ENCODE measurements around the gene NCDN. TPM values are rescaled to one million over a fixed set of nuclear protein-coding genes. Genes with fewer than 3 reads are reported as not detected.

The NCDN gene, protein sequence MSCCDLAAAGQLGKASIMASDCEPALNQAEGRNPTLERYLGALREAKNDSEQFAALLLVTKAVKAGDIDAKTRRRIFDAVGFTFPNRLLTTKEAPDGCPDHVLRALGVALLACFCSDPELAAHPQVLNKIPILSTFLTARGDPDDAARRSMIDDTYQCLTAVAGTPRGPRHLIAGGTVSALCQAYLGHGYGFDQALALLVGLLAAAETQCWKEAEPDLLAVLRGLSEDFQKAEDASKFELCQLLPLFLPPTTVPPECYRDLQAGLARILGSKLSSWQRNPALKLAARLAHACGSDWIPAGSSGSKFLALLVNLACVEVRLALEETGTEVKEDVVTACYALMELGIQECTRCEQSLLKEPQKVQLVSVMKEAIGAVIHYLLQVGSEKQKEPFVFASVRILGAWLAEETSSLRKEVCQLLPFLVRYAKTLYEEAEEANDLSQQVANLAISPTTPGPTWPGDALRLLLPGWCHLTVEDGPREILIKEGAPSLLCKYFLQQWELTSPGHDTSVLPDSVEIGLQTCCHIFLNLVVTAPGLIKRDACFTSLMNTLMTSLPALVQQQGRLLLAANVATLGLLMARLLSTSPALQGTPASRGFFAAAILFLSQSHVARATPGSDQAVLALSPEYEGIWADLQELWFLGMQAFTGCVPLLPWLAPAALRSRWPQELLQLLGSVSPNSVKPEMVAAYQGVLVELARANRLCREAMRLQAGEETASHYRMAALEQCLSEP
- 21.7 and 26.4 TPM in 2 replicates for total RNA-seq (2014; rRNA removed; shearing (Covaris generic))

DNA sequence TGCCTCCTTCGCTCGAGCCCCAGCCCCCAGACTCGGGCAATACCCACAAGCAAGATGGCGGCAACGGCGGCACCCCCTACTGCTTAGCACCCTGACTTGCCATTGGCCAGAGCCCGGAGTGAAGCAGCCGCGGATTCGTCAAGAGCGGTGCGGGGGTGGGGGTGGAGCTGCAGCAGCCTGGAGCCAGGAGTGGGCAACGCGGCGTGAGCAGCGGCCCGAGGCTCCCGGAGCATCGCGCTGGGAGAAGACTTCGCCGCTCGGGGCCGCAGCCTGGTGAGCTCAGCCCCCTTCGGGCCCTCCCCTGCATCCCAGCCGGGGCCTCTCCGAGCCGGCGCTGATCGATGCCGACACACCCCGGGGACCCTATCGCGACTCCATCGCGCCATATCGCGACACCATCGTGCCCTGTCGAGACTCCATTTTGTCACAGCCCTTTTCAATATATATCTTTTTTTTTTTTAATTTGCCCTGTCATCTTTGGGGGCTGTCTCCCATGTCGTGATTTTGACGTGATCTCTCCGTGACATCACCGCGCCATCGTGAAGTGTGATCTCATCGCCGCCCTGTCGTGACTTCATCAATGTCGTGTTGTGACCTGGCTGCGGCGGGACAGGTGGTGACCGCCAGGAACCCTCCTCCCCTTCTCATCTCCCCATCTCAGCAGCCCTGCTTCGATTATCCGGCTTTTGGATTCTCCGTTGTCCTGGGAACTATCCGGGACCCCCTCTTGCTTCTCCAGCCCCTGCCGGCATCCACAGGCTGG is at the start of gene NCDN:
TSS of gene NCDN (plus strand) at position 189 of the 763 bp plus-strand sequence. CDS start at position 581, 392 bp downstream.
- peak; percentile 99 for DNase-seq (ENCODE audit: low read depth)

DNA sequence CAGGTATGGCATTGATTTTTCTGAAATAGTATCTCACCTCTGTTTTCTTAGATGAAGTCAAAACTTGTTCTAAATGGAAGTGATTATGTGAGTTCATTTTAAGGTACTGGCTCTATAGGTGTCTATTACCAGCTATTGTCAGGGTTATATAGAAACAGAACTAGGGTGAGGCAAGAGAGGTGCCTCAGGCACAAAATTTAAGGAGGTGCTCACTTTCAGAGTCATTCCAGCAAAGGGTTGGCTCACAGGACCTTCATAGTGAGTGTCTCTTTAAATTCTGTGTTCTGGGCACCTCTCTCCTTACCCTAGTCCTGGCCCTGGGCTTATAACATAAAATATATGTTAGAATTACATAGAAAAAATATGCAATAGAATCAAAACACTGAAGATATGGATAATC is 49.7 kb upstream of the NCDN start:
- no peak for DNase-seq (ENCODE audit: low read depth)

GRCh38 chr1:35509558-35509957 is 48.0 kb upstream of the NCDN start:
- no peak for DNase-seq (ENCODE audit: low read depth)

DNA sequence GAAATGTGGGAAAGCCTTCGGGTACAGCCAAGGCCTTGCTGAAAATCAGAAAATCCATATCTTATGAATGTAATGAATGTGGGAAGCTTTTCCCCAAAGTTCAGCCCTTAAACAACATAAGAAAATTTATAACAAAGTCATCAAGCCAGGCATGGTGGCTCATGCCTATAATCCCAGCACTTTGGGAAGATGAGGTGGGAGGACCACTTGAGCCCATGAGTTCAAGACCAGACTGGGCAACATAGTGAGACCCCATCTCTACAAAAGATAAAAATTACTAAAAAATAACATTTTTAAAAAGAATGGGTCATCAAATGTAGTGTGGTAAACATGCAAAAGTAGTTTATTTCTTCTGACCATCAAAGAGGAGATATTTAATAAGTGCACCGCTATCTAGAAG is 46.3 kb upstream of the NCDN start:
- no peak for DNase-seq (ENCODE audit: low read depth)

GRCh38 chr1:35518183-35518582 is 39.4 kb upstream of the NCDN start:
- no peak for DNase-seq (ENCODE audit: low read depth)

- DNase-seq (ENCODE audit: low read depth) = no peak
Observed at GRCh38 chr1:35519432-35519831, 38.2 kb upstream of the NCDN start.

- DNase-seq (ENCODE audit: low read depth) = no peak
Observed at GRCh38 chr1:35524106-35524505, 33.5 kb upstream of the NCDN start.

- no peak for DNase-seq (ENCODE audit: low read depth)
Observed at GRCh38 chr1:35530168-35530567, 27.4 kb upstream of the NCDN start.

GRCh38 chr1:35530946-35531345 is 26.7 kb upstream of the NCDN start:
- DNase-seq (ENCODE audit: low read depth) = no peak

- DNase-seq (ENCODE audit: low read depth) = no peak
Observed at GRCh38 chr1:35531368-35531767, 26.2 kb upstream of the NCDN start.

DNA sequence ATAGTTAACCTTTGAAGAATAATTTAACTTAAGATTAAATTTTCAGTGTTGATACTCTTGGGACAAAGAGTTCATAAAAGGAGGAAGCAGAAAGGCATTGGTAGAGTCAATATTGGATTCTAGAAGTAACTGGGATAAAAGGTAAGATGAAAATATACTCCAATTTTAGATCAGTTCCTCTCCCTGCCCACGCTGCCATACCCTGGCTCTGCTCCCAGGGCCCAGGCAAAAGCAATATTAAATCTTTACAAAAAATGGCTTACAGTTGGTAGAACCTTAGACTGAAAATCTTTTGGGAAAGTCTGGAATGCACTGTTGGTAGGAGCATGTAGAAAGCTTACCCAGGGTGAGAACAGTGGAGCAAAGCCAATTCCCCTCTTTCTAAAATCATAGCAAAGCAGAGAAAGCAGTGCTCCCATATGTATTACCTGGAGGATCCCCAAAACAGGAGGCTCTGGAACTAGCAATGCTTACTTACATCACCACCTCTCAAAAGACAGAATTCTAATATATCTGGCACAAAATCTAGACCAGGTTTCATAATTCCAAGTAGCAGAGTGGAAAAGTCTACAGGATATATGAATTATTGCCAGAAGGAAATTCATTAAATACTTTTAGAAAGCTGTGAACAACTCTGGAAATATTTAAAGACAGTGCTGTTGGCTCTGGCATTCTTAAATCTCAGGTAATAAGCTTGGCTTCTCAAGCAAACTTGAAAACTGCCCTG is 24.9 kb upstream of the NCDN start:
- no peak for DNase-seq (ENCODE audit: low read depth)

DNA sequence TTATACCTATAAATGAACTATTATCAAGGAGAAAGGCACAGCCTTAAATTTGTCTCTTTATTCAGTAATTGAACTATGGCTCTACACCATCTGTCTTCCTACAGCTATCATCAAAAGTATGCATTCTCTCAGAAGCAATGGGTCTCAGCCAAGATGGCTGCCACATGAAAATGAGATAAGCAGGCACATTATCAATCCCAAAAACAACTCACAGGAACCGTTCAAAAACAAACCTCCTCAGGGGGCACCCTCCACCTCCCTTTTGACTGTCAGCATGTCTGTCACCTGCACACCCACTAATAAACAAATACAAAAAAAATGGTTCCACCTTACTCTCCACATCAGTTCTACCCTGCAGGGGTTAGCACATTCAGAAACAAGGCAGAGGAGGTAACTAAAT is 24.0 kb upstream of the NCDN start:
- DNase-seq (ENCODE audit: low read depth) = no peak

GRCh38 chr1:35535243-35535642 is 22.4 kb upstream of the NCDN start:
- DNase-seq (ENCODE audit: low read depth) = no peak

DNA sequence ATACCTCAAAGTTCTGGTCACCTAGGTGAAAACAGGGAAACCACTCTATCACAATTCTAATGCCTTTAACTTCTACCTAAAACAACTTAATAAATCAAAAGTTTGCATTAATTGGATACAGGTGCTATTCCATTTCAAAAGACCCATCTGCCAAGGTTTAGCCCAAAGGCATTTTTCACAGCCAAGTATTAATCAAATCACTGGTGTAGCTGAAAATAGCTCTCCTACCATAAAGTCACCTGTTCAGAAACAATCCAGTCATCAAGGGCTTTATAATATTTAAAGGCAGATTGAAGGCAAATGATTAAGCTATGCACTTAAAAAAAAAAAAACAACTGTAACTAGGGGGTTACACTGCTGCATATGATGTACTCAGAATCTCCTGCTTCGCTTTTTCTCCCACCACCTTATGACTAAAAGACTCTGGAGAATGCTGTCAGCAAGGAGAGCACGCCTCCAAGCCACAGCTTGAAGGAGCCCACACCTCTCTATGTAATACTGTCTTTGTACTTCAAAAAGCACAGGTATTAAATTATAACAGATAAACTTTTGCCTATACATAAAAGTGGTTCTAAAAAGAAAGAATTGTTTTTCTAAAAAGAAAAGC is 20.9 kb upstream of the NCDN start:
- no peak for DNase-seq (ENCODE audit: low read depth)

DNA sequence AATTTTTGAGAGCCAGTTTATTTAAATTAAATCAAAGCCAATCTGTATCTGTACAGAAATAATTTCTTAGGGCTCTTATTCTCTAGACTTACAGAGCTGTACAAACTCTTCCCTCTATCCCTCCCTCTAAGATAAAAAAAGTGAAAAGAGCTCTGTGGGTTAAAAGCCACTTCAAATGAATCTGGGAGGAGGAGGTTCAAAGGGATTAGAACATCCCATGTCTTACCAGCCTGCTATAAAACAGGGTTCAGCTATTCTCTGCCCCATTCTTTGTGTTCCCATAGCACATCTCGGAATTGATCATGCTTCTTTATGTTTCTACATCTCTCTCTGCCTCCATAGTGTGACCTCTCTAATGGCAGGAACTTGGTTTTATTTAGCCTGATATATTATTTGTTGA is 19.8 kb upstream of the NCDN start:
- no peak for DNase-seq (ENCODE audit: low read depth)

DNA sequence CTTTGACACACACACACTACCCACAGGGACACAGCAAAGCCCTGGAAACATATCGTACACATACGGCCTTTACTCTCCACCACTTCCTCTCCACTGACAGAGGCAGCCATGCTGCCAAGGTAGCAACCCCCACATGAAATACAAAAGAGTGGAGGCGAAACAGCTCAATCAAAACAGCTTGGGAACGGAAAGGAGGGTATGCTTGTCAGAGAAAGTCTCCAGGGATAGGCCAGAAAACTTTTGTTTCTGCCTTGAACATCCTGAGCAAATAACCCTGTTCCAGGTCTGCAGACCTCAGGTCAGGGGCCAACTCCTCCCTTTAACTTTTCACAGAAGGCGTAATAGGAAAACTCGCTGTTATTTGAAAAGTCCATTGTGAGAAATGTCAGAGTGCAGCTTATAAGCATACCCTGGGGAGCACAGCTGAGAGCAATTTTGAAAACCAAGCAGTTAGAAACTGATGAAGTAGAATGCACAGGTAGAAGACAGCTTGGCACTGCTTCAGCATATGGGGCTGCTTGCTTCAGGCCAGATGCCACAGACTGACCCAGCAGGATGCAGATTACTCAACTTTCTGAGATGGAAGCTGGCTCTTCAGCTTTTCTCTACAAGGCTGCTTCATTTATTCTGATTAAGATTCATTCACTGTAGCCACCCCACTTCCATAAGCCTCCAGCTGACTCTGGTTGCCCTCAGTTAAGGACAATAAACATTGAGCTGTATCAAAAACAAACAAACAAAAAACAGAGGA is 18.4 kb upstream of the NCDN start:
- no peak for DNase-seq (ENCODE audit: low read depth)

DNA sequence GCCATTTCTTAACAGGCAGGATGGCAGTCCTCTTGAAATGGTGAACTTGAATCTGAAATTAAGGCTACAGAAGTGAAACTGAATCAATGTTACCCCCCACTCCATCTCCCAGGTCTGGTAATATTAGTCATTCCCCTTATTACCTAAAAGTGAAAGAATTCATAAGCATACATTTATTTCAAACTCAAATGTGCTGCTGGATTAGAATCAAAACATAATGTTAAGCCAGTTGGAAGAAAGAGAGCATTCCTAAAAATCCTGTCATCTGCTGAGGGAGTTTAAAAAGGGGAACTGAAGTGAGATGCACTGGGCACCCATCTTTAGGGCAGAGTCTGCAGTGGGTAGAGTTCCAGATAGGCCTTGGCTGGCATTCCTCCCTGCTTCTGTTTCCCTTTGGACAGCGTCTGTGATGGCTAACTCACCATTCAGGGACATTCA is 17.8 kb upstream of the NCDN start:
- DNase-seq (ENCODE audit: low read depth) = no peak

DNA sequence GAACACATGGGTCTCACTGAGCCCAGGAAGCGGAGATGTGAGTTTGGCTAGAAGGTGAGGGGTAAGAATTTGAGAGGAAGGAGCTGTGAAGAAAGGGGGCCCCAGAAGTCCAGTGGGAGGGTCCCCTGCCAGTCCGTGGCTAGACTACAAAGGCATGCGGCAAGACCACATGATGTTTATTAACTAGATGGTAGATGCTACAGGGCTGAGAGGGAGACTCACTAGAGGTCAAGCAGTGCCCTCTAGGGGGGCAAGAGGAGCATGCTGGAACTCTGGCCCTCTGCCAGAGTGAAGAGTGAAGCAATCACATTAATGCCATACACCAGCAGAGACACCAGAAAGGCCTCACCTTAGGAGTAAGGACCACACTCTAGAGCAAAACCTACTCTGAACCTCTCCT is 12.6 kb upstream of the NCDN start:
- DNase-seq (ENCODE audit: low read depth) = peak; percentile 49

DNA sequence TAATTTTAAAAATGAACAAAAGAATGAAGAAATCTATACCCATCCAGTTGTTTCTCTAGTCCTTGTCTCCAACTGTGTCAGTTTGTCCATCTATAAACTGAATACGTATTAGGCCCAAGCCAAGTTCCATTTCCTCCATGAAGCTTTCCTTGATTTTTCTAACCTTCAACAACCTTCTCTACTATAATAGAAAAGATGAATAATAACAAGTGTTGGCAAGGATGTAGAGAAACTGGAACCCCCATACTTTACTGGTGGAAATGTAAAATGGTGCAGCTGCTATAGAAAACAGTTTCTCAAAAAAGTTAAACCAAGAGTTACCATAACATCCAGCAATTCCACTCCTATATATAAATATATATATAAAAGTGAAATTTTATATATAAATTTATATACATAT is 11.0 kb upstream of the NCDN start:
- DNase-seq (ENCODE audit: low read depth) = no peak

- no peak for DNase-seq (ENCODE audit: low read depth)
Observed at GRCh38 chr1:35553851-35554250, 3.7 kb upstream of the NCDN start.
